ENCODE measurements around the gene AFAP1. TPM values are rescaled to one million over a fixed set of nuclear protein-coding genes. Genes with fewer than 3 reads are reported as not detected.

AFAP1 gene
- total and polyA plus RNA-seq, 2 of the 4 experiments (the other 2 are of a cell fraction): 48.2 to 80.9 TPM

DNA sequence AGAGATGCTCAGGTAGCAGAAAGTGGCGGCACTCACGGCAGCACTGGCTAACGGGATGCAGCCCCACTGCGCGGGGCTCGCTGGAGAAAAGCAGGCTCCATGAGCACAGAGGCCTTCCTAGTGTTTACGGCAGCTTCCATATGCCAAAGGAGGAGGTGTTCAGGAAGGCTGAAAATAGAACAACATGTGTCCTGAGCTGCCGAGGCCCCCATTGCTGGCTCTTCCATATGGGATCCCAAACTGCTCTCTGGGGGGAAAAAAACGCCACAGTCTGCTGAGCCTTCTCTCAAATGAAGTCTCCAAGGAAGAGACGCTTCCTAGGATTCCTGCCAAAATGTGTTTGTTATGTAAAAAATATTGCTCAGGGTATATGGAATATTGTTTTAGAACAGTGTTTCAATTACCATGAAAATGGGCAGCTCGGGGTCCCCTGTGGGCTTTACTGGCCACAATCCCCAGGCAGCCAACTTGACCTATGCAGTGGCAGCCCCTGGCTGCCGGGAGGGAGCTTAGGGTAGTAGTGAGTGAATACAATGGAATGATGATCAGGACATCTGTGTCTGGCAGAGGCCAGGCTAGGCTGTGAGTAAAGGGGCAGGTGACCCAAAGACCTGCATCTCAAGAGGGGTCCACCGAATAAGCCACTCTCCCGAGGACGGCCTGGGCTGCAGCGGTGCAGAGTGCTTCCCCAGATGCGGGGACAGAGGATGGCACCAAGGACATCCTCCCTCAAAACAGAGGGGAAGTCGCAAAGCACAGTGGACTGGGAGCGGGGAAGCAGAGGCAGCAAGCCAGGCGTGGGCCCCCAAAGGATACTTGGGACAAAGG lies 170.1 kb downstream of the AFAP1 start:
- DNase-seq (no peak), ATAC-seq (ENCODE audit: low read depth) (no peak)
- Histone ChIP-seq H2AK9ac (replicated peaks; ENCODE audit: low read depth, low read length, poor library complexity) (peak overlapping the region; percentile 45), H3K27ac (ENCODE audit: insufficient read depth, low read length) (no peak overlapping the region), H3K23ac (ENCODE audit: low read depth, low read length) (no peak overlapping the region), H3K9ac (ENCODE audit: low read depth, low read length) (no peak overlapping the region), H2BK5ac (ENCODE audit: low read depth, low read length, poor library complexity, severe bottlenecking) (no peak overlapping the region), H2BK15ac (ENCODE audit: low read depth, low read length) (no peak overlapping the region), H3K9me3 (ENCODE audit: control insufficient read depth, insufficient read depth, low read length) (no peaks in the 10 kb centered on the region), H3K14ac (replicated peaks; ENCODE audit: low read depth, low read length) (no peak overlapping the region), H3K27me3 (ENCODE audit: control insufficient read depth, insufficient read depth, low read length) (no peaks in the 10 kb centered on the region), H4K20me1 (ENCODE audit: insufficient read depth, low read length) (peaks cover 54% of the 10 kb centered on the region), H2BK120ac (ENCODE audit: low read depth, low read length) (no peak overlapping the region), H3K36me3 (ENCODE audit: control insufficient read depth, insufficient read depth, low read length) (peaks cover 97% of the 10 kb centered on the region), H2BK20ac (ENCODE audit: low read depth, low read length) (no peak overlapping the region), H3K4me2 (ENCODE audit: low read depth, low read length) (no peak overlapping the region), H4K5ac (ENCODE audit: low read depth, low read length) (no peak overlapping the region), H4K91ac (ENCODE audit: insufficient read depth, low read depth, low read length) (no peak overlapping the region), H3K56ac (ENCODE audit: extremely low read depth, insufficient read depth, low read length) (no peak overlapping the region), H3K4me3 (ENCODE audit: insufficient read depth, low read depth, low read length) (no peak overlapping the region), H3K79me1 (ENCODE audit: low read depth in 1 of 2, low read length in 2 of 2) (peaks cover 24 to 82% of the 10 kb centered on the region in 2 experiments), H3K4ac (ENCODE audit: low read depth, low read length) (no peak overlapping the region), H4K8ac (ENCODE audit: low read depth in 2 of 2, low read length in 2 of 2) (no peak overlapping the region), H3K18ac (ENCODE audit: low read depth, low read length) (no peak overlapping the region), H2AK5ac (ENCODE audit: low read depth, low read length) (no peak overlapping the region), H2AFZ (replicated peaks; ENCODE audit: low read length, poor library complexity) (peak overlapping the region; percentile 33), H3K9me1 (ENCODE audit: insufficient read depth, low read length) (peaks cover 5% of the 10 kb centered on the region; the same call in 1 of the 2 replicates), H3K4me1 (ENCODE audit: control insufficient read depth, insufficient read depth, low read length) (peaks cover under 1% of the 10 kb centered on the region; the same call in 1 of the 2 replicates)
- dilution Hi-C loops (cut with HindIII; ENCODE audit: low sequenced_read_pairs, unreplicated experiment) (no loop called here), intact Hi-C loops (cut with micrococcal nuclease) (loop anchor here (2.0 kb wide), 1 partner anchor 217 kb away; no protein-coding TSS in a partner anchor), in situ Hi-C loops (cut with MboI; ENCODE audit: low sequenced_read_pairs) (loop anchor here (10.0 kb wide), 1 partner anchor 215 kb away; no protein-coding TSS in a partner anchor)
- CTCF ChIA-PET: interaction anchor here (0.5 to 1.0 kb wide), 4 partner anchors 8 to 35 kb away, joined by 3 to 4 read pairs (median 4); no protein-coding TSS in a partner anchor
- BruUV-seq (replicated peaks): no TSS peak
- POLR2A ChIA-PET (ENCODE audit: unreplicated experiment): no interaction called here
- 79% methylated on average over 3 of the region's 20 CpGs; no CpG with 5 or more reads in 1 of the 2 experiments for WGBS, 2 experiments (ENCODE audit: extremely low coverage in 2 of 2, insufficient read length in 1 of 2)
- TF ChIP-seq MAFK (IDR thresholded peaks at IDR 0.05; ENCODE audit: low read depth, low read length) (no peak), POLR2A (IDR thresholded peaks at IDR 0.05; ENCODE audit: low read depth, low read length) (no peak), MXI1 (IDR thresholded peaks at IDR 0.05; ENCODE audit: borderline replicate concordance, low read depth, low read length) (no peak), RFX5 (IDR thresholded peaks at IDR 0.05; ENCODE audit: low read depth, low read length) (no peak), NFE2L2 (IDR thresholded peaks at IDR 0.05; ENCODE audit: low read depth, low read length) (no peak), FOS (IDR thresholded peaks at IDR 0.05; ENCODE audit: low read depth, low read length) (no peak), BHLHE40 (IDR thresholded peaks at IDR 0.05; ENCODE audit: low read depth, low read length) (no peak), RAD21 (IDR thresholded peaks at IDR 0.05; ENCODE audit: low read length) (no peak), RCOR1 (IDR thresholded peaks at IDR 0.05; ENCODE audit: insufficient replicate concordance, low read length) (no peak), SMC3 (IDR thresholded peaks at IDR 0.05; ENCODE audit: low read depth, low read length) (no peak), CHD1 (IDR thresholded peaks at IDR 0.05; ENCODE audit: low read depth, low read length) (no peak)
- TF ChIP-seq, protein P1, sequence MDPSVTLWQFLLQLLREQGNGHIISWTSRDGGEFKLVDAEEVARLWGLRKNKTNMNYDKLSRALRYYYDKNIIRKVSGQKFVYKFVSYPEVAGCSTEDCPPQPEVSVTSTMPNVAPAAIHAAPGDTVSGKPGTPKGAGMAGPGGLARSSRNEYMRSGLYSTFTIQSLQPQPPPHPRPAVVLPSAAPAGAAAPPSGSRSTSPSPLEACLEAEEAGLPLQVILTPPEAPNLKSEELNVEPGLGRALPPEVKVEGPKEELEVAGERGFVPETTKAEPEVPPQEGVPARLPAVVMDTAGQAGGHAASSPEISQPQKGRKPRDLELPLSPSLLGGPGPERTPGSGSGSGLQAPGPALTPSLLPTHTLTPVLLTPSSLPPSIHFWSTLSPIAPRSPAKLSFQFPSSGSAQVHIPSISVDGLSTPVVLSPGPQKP (IDR thresholded peaks at IDR 0.05; ENCODE audit: borderline replicate concordance, low read depth, low read length): no peak
- TF ChIP-seq, protein P2, sequence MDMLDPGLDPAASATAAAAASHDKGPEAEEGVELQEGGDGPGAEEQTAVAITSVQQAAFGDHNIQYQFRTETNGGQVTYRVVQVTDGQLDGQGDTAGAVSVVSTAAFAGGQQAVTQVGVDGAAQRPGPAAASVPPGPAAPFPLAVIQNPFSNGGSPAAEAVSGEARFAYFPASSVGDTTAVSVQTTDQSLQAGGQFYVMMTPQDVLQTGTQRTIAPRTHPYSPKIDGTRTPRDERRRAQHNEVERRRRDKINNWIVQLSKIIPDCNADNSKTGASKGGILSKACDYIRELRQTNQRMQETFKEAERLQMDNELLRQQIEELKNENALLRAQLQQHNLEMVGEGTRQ (IDR thresholded peaks at IDR 0.05; ENCODE audit: low read depth, low read length): no peak
- TF ChIP-seq, protein P3, sequence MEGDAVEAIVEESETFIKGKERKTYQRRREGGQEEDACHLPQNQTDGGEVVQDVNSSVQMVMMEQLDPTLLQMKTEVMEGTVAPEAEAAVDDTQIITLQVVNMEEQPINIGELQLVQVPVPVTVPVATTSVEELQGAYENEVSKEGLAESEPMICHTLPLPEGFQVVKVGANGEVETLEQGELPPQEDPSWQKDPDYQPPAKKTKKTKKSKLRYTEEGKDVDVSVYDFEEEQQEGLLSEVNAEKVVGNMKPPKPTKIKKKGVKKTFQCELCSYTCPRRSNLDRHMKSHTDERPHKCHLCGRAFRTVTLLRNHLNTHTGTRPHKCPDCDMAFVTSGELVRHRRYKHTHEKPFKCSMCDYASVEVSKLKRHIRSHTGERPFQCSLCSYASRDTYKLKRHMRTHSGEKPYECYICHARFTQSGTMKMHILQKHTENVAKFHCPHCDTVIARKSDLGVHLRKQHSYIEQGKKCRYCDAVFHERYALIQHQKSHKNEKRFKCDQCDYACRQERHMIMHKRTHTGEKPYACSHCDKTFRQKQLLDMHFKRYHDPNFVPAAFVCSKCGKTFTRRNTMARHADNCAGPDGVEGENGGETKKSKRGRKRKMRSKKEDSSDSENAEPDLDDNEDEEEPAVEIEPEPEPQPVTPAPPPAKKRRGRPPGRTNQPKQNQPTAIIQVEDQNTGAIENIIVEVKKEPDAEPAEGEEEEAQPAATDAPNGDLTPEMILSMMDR (conservative IDR thresholded peaks at IDR 0.05; ENCODE audit: low read depth, low read length): no peak

Data from IMR-90 (cell line).